Measurements from ENCODE around the gene SOX3. TPM values are rescaled to one million over a fixed set of nuclear protein-coding genes. Genes with fewer than 3 reads are reported as not detected.
A peak's percentile ranks its signal among the peaks of the same experiment; 100 is the strongest.

The SOX3 gene
- total RNA-seq, 1 experiment from 2014 or later: not detected

DNA sequence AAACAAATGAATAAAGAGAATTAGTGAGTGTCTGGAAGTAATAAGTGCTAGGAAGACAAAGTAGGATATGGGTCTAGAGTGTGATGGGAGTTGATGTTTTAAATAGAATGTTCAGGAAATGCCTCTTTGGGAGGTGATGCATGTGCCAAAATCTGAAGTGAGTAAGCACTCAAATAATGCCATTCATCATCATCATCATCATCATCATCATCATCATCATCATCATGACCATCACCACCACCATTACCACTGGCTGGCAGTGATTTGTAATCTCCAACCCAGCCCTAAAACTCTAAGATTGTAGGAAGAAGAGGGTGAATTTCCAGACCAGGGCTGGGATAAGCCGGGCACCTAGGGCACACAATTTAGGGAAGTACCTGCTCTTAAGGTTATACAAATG, 9.7 kb upstream of the SOX3 start:
- H3K27ac ChIP-seq (ENCODE audit: low read depth, low read length, poor library complexity, severe bottlenecking): no peak overlapping the region
- intact Hi-C loops (cut with micrococcal nuclease; ENCODE audit: unreplicated experiment): no loop called here
- peaks cover 8% of the 10 kb centered on the region for H3K27me3 ChIP-seq (replicated peaks; ENCODE audit: insufficient read depth, low read depth, low read length, poor library complexity)
- no TSS peak for BruUV-seq (replicated peaks)
- no peaks in the 10 kb centered on the region for H3K36me3 ChIP-seq (ENCODE audit: insufficient read depth, low read length, poor library complexity, severe bottlenecking)
- ChIA-PET CTCF (no interaction called here), POLR2A (ENCODE audit: low non-redundant PET) (no interaction called here)
- no peak for TF ChIP-seq EZH2 (IDR thresholded peaks at IDR 0.05; ENCODE audit: borderline replicate concordance, low read depth, low read length, poor library complexity, severe bottlenecking)
- TF ChIP-seq, protein P1, sequence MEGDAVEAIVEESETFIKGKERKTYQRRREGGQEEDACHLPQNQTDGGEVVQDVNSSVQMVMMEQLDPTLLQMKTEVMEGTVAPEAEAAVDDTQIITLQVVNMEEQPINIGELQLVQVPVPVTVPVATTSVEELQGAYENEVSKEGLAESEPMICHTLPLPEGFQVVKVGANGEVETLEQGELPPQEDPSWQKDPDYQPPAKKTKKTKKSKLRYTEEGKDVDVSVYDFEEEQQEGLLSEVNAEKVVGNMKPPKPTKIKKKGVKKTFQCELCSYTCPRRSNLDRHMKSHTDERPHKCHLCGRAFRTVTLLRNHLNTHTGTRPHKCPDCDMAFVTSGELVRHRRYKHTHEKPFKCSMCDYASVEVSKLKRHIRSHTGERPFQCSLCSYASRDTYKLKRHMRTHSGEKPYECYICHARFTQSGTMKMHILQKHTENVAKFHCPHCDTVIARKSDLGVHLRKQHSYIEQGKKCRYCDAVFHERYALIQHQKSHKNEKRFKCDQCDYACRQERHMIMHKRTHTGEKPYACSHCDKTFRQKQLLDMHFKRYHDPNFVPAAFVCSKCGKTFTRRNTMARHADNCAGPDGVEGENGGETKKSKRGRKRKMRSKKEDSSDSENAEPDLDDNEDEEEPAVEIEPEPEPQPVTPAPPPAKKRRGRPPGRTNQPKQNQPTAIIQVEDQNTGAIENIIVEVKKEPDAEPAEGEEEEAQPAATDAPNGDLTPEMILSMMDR (conservative IDR thresholded peaks at IDR 0.05; ENCODE audit: low read depth, low read length): no peak
- H3K9me3 ChIP-seq (ENCODE audit: low read depth, low read length, poor library complexity, severe bottlenecking): no peaks in the 10 kb centered on the region
- no peaks in the 10 kb centered on the region for H3K4me1 ChIP-seq (ENCODE audit: insufficient read depth, low read length, poor library complexity, severe bottlenecking)
- DNase-seq (ENCODE audit: low spot score): no peak
- no peak overlapping the region for H3K4me3 ChIP-seq (ENCODE audit: low read depth, low read length, poor library complexity, severe bottlenecking)

DNA sequence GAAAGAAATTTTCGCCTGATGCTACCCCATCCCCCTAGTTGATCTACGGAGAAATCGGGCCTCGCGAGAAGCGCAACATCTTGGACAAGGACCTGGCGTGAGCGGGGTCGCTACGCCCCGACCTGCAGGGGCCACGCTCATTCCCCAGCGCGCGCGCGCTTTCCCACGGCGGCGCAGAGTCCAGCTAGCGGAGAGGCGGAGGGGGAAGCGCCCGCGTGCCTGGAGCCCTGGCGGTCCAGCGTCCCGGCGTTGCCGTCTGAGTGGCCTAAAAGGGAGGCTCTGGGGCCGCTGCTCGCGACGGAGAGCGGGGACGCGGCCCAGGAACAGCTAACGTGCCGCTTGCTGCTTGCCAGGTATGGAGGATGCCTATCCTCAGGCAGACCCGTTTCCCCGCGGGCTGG, 6.0 kb upstream of the SOX3 start:
- intact Hi-C loops (cut with micrococcal nuclease; ENCODE audit: unreplicated experiment): no loop called here
- H3K4me1 ChIP-seq (ENCODE audit: insufficient read depth, low read length, poor library complexity, severe bottlenecking): no peaks in the 10 kb centered on the region
- no TSS peak for BruUV-seq (replicated peaks)
- H3K27me3 ChIP-seq (replicated peaks; ENCODE audit: insufficient read depth, low read depth, low read length, poor library complexity): peaks cover 45% of the 10 kb centered on the region
- no peak overlapping the region for H3K4me3 ChIP-seq (ENCODE audit: low read depth, low read length, poor library complexity, severe bottlenecking)
- CTCF ChIA-PET: no interaction called here
- no peaks in the 10 kb centered on the region for H3K36me3 ChIP-seq (ENCODE audit: insufficient read depth, low read length, poor library complexity, severe bottlenecking)
- TF ChIP-seq EZH2 (IDR thresholded peaks at IDR 0.05; ENCODE audit: borderline replicate concordance, low read depth, low read length, poor library complexity, severe bottlenecking): no peak
- TF ChIP-seq, protein P1 (conservative IDR thresholded peaks at IDR 0.05; ENCODE audit: low read depth, low read length): no peak
- DNase-seq (ENCODE audit: low spot score): no peak
- POLR2A ChIA-PET (ENCODE audit: low non-redundant PET): no interaction called here
- H3K9me3 ChIP-seq (ENCODE audit: low read depth, low read length, poor library complexity, severe bottlenecking): no peaks in the 10 kb centered on the region
- no peak overlapping the region for H3K27ac ChIP-seq (ENCODE audit: low read depth, low read length, poor library complexity, severe bottlenecking)

GRCh38 chrX:140510306-140510676, 5.4 kb upstream of the SOX3 start:
- Histone ChIP-seq H3K27ac (ENCODE audit: low read depth, low read length, poor library complexity, severe bottlenecking) (no peak overlapping the region), H3K9me3 (ENCODE audit: low read depth, low read length, poor library complexity, severe bottlenecking) (no peaks in the 10 kb centered on the region), H3K27me3 (replicated peaks; ENCODE audit: insufficient read depth, low read depth, low read length, poor library complexity) (peaks cover 51% of the 10 kb centered on the region), H3K36me3 (ENCODE audit: insufficient read depth, low read length, poor library complexity, severe bottlenecking) (no peaks in the 10 kb centered on the region), H3K4me3 (ENCODE audit: low read depth, low read length, poor library complexity, severe bottlenecking) (no peak overlapping the region), H3K4me1 (ENCODE audit: insufficient read depth, low read length, poor library complexity, severe bottlenecking) (no peaks in the 10 kb centered on the region)
- ChIA-PET POLR2A (ENCODE audit: low non-redundant PET) (no interaction called here), CTCF (no interaction called here)
- TF ChIP-seq EZH2 (IDR thresholded peaks at IDR 0.05; ENCODE audit: borderline replicate concordance, low read depth, low read length, poor library complexity, severe bottlenecking): no peak
- no TSS peak for BruUV-seq (replicated peaks)
- no peak for DNase-seq (ENCODE audit: low spot score)
- intact Hi-C loops (cut with micrococcal nuclease; ENCODE audit: unreplicated experiment): no loop called here

DNA sequence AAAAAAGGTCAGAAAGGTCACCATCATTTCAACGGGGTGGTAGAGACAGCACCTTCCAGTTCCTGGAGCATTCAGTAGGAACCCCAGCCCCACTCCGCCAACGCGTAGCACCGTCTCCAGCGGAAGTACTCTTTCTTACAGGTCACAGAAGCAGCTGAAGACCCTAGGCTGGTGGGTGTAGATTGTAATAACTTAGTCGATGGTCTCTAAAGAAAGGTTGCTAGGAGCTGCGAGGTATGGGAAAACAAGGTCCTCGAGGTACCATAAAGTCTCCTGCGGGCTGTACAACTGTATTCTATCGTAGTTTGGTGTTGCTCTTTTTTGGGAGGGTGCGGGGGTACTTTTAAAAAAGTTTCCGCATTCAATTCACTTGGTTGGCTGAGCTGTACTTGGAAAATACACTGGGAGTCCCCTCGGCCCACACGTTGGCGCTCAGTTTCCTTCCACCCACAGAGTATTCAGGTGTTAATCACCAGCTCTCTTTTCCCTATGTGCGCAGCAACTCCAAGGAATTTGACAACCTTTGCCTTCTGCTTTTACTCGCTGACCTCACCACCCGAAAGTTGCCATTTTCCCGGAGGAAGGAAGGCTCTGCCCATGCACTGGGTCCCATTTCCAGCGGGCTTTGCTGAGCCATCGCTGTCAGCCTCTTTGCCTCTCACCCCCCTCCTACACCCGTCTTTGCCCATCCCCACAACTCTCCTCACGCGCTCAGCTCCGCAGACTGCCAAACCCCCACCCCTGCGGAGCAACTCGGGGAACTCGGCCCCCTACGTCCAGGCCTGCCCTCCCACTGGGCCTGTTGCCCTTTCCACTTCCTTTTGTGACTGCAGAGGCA, 4.8 kb upstream of the SOX3 start:
- Histone ChIP-seq H3K27me3 (replicated peaks; ENCODE audit: insufficient read depth, low read depth, low read length, poor library complexity) (peaks cover 57% of the 10 kb centered on the region), H3K4me1 (ENCODE audit: insufficient read depth, low read length, poor library complexity, severe bottlenecking) (no peaks in the 10 kb centered on the region), H3K36me3 (ENCODE audit: insufficient read depth, low read length, poor library complexity, severe bottlenecking) (no peaks in the 10 kb centered on the region), H3K9me3 (ENCODE audit: low read depth, low read length, poor library complexity, severe bottlenecking) (no peaks in the 10 kb centered on the region), H3K4me3 (ENCODE audit: low read depth, low read length, poor library complexity, severe bottlenecking) (no peak overlapping the region), H3K27ac (ENCODE audit: low read depth, low read length, poor library complexity, severe bottlenecking) (no peak overlapping the region)
- intact Hi-C loops (cut with micrococcal nuclease; ENCODE audit: unreplicated experiment): loop anchor here (5.0 to 10.0 kb wide), 2 partner anchors 385 to 452 kb away; no protein-coding TSS in a partner anchor
- BruUV-seq (replicated peaks): no TSS peak
- DNase-seq (ENCODE audit: low spot score): no peak
- POLR2A ChIA-PET (ENCODE audit: low non-redundant PET): no interaction called here
- CTCF ChIA-PET: no interaction called here
- TF ChIP-seq EZH2 (IDR thresholded peaks at IDR 0.05; ENCODE audit: borderline replicate concordance, low read depth, low read length, poor library complexity, severe bottlenecking): peak; percentile 39
- TF ChIP-seq, protein P1 (conservative IDR thresholded peaks at IDR 0.05; ENCODE audit: low read depth, low read length): no peak
